Amniotic epithelial cell (primary cell): ENCODE measurements around the gene LGALS1.
"Not testable (repeated sequence)": the region's sequence is repeated elsewhere in the genome, so short reads cannot be mapped to it uniquely, and the experiment has no call there.

Experiments used
- DNase-seq: peaks from one replicate; pipeline ENCODE4 v3.0.0-alpha.2; 2010; ENCODE audit warnings: low read depth

The LGALS1 gene

GRCh38 chr22:37690407-37690806, 15.0 kb downstream of the LGALS1 start:
- no peak for DNase-seq

GRCh38 chr22:37690901-37691504, 15.6 kb downstream of the LGALS1 start:
- DNase-seq, result no peak

GRCh38 chr22:37692627-37693285, 17.3 kb downstream of the LGALS1 start:
- DNase-seq, result no peak

- not testable (repeated sequence) for DNase-seq
These were observed 18.7 kb downstream of the LGALS1 start for GRCh38 chr22:37694131-37694530.

GRCh38 chr22:37696260-37696656, 20.8 kb downstream of the LGALS1 start:
- DNase-seq, result not testable (repeated sequence)

GRCh38 chr22:37696657-37697537, 21.5 kb downstream of the LGALS1 start, which contains the start of gene TRIOBP:
TRIOBP (plus strand) TSS chr22:37697048; CDS start chr22:37701366, 4,318 bp downstream.
- peak; percentile 91 for DNase-seq

GRCh38 chr22:37697538-37697835, 22.1 kb downstream of the LGALS1 start:
- no peak for DNase-seq

GRCh38 chr22:37701141-37701786, 25.8 kb downstream of the LGALS1 start:
- peak; percentile 74 for DNase-seq

GRCh38 chr22:37703906-37704305, 28.5 kb downstream of the LGALS1 start:
- peak; percentile 73 for DNase-seq

- no peak for DNase-seq
These were observed 29.2 kb downstream of the LGALS1 start for GRCh38 chr22:37704645-37705044.

- DNase-seq, result no peak
These were observed 29.8 kb downstream of the LGALS1 start for GRCh38 chr22:37705205-37705604.

- no peak for DNase-seq
These were observed 33.4 kb downstream of the LGALS1 start for GRCh38 chr22:37708580-37709444.

GRCh38 chr22:37709445-37709765, 34.0 kb downstream of the LGALS1 start:
- no peak for DNase-seq

GRCh38 chr22:37710675-37711074, 35.2 kb downstream of the LGALS1 start:
- no peak for DNase-seq

- DNase-seq, result no peak
These were observed 36.1 kb downstream of the LGALS1 start for GRCh38 chr22:37711490-37711889.

GRCh38 chr22:37713761-37714160, 38.3 kb downstream of the LGALS1 start:
- no peak for DNase-seq

GRCh38 chr22:37714634-37715033, 39.2 kb downstream of the LGALS1 start:
- DNase-seq, result no peak

GRCh38 chr22:37715760-37716159, 40.3 kb downstream of the LGALS1 start:
- DNase-seq, result no peak

- peak; percentile 76 for DNase-seq
These were observed 41.3 kb downstream of the LGALS1 start for GRCh38 chr22:37716708-37717107.

GRCh38 chr22:37717235-37717634, 41.8 kb downstream of the LGALS1 start:
- not testable (repeated sequence) for DNase-seq

GRCh38 chr22:37717746-37718305, 42.4 kb downstream of the LGALS1 start:
- not testable (repeated sequence) for DNase-seq
